Activated CD4-positive, alpha-beta memory T cell treated with anti-CD3 and anti-CD28 coated beads, Interleukin-2, amount 10 ng/mL, durations not matched to agents 7 days and 5 days (primary cell): ENCODE results near the gene LRRFIP2. TPM values are rescaled to one million over a fixed set of nuclear protein-coding genes. Genes with fewer than 3 reads are reported as not detected.

Experiments used
- CTCF ChIA-PET: fragments of 350-600 bp; sonication (Branson Sonifier 250); formaldehyde crosslinking; loops from one replicate; lab custom pipeline; 2021; ENCODE audit warnings: antibody characterized with exemption, inconsistent platforms; lab: Charles Lee
- POLR2A ChIA-PET: fragments of 350-600 bp; sonication (Branson Sonifier 250); formaldehyde crosslinking; loops from one replicate; lab custom pipeline; 2021; ENCODE audit warnings: antibody characterized with exemption; lab: Charles Lee
- DNase-seq: peaks from one replicate; pipeline ENCODE4 v3.0.0-alpha.2; 2020
- H3K27ac Mint-ChIP-seq: one replicate; pipeline ENCODE4 v1.8.0; 2021; ENCODE audit warnings: mild to moderate bottlenecking, mixed read lengths
- H3K27me3 Mint-ChIP-seq: one replicate; pipeline ENCODE4 v1.8.0; 2021; ENCODE audit warnings: mixed read lengths
- H3K36me3 Mint-ChIP-seq: one replicate; pipeline ENCODE4 v1.8.0; 2021; ENCODE audit warnings: low read depth, mixed read lengths
- H3K4me1 Mint-ChIP-seq: one replicate; pipeline ENCODE4 v1.8.0; 2021; ENCODE audit warnings: mixed read lengths
- H3K4me3 Mint-ChIP-seq: one replicate; pipeline ENCODE4 v1.8.0; 2021; ENCODE audit warnings: mild to moderate bottlenecking, mixed read lengths
- H3K9me3 Mint-ChIP-seq: one replicate; pipeline ENCODE4 v1.8.0; 2021; ENCODE audit warnings: mixed read lengths
- total RNA-seq, 2 experiments: library from RNA; stranded (reverse); gene quantifications; one replicate each; pipeline ENCODE4 v1.2.3, GENCODE V29; 2021

Gene LRRFIP2
- total RNA-seq, 2 experiments from 2014 or later = 40.5 to 43.3 TPM

DNA sequence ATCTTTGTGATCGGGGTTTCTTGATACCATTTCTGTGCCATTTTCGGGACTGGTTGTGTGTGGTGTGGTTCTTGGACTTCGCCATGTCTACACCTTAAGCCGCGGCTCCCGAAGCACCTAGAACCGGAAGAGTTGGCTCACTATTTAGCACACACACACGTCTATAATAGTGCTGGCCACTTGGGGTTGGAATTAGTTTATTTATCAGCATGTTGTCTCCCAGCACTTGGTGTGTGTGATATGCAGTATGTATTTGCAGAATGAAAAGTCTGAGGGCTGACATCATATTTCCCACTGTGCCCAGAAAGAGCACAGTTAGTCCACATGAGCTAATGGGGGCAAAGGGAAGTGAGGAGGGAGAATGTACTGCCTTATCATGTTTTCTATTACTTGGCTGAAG, 157.5 kb downstream of the LRRFIP2 start:
- no peak overlapping the region for H3K4me3 Mint-ChIP-seq
- no peaks in the 10 kb centered on the region for H3K4me1 Mint-ChIP-seq
- H3K27ac Mint-ChIP-seq = no peak overlapping the region
- no peaks in the 10 kb centered on the region for H3K27me3 Mint-ChIP-seq
- CTCF ChIA-PET = no interaction called here
- no peaks in the 10 kb centered on the region for H3K9me3 Mint-ChIP-seq
- POLR2A ChIA-PET = no interaction called here
- no peak for DNase-seq
- peaks cover 74% of the 10 kb centered on the region for H3K36me3 Mint-ChIP-seq

- Mint-ChIP-seq H3K27me3 (no peaks in the 10 kb centered on the region), H3K4me1 (peaks cover 3% of the 10 kb centered on the region), H3K4me3 (no peak overlapping the region), H3K9me3 (no peaks in the 10 kb centered on the region), H3K36me3 (peaks cover 71% of the 10 kb centered on the region), H3K27ac (no peak overlapping the region)
- ChIA-PET POLR2A (interaction anchor here (0.6 to 1.0 kb wide), 2 partner anchors 8 to 10 kb away, joined by 3 read pairs; no protein-coding TSS in a partner anchor), CTCF (no interaction called here)
- no peak for DNase-seq
Observed at GRCh38 chr3:37015642-37016041, 158.7 kb downstream of the LRRFIP2 start.

GRCh38 chr3:37014620-37015019, 159.8 kb downstream of the LRRFIP2 start:
- H3K27me3 Mint-ChIP-seq = no peaks in the 10 kb centered on the region
- no peaks in the 10 kb centered on the region for H3K9me3 Mint-ChIP-seq
- ChIA-PET POLR2A (interaction anchor here (1.0 kb wide), 1 partner anchor 9 kb away, joined by 3 read pairs; no protein-coding TSS in a partner anchor), CTCF (no interaction called here)
- peaks cover 62% of the 10 kb centered on the region for H3K36me3 Mint-ChIP-seq
- DNase-seq = no peak
- H3K27ac Mint-ChIP-seq = no peak overlapping the region
- H3K4me1 Mint-ChIP-seq = peaks cover 3% of the 10 kb centered on the region
- H3K4me3 Mint-ChIP-seq = no peak overlapping the region

Other genes starting within 250 kb of the LRRFIP2 start
- gene TRANK1, start 229.5 kb downstream of the LRRFIP2 start, total RNA-seq = 10 to 100 TPM; 78.6 to 85.4 TPM
- 10 to 100 TPM; 21.6 to 28.1 TPM for gene EPM2AIP1, start 181.5 kb downstream of the LRRFIP2 start, total RNA-seq
- gene MLH1, start 181.1 kb downstream of the LRRFIP2 start, total RNA-seq = 10 to 100 TPM; 50.9 to 57.5 TPM
- 10 to 100 TPM; 37.7 to 38.4 TPM for gene GOLGA4, start 68.7 kb upstream of the LRRFIP2 start, total RNA-seq